Subcutaneous adipose tissue (tissue), 4 donors: ENCODE data around the gene NCK2. TPM values are rescaled to one million over a fixed set of nuclear protein-coding genes. Genes with fewer than 3 reads are reported as not detected.

Source experiments
- total RNA-seq, 4 donors: library from RNA; depleted of rRNA; stranded (reverse); fragments of >200 nt; gene quantifications; one replicate each; pipeline ENCODE4 v1.1.0, GENCODE V29; 2016
- TF ChIP-seq, protein P1 (sequence below): fragments of 450-650 bp; IDR thresholded peaks from one replicate; pipeline ENCODE4 v1.5.1; 2016; ENCODE audit warnings: low read depth, mild to moderate bottlenecking, control low read depth, antibody characterized with exemption, moderate library complexity

NCK2 gene
- total RNA-seq, 4 donors from 2014 or later = 24.3 to 35.2 (median 27.0) TPM

DNA sequence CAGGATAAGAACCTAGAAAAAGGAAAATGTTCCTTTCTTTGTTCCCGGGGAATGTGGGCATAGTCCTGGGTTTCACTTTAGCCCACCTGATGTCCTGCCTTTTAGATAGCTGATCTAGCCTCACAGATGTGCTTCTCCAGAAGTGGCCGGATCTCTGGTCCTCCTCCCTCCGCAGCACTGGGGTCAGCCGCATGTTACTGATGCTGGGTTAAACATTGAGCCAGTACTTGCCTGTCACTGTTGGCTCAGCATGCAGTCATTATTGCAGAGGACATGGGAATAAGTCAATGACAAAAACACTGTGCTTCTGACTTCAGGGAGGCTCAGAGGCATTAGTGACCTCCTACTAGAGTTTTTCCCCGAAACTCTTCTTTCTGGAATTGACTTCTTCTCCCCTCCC lies 27.6 kb downstream of the NCK2 start:
- TF ChIP-seq, protein P1, sequence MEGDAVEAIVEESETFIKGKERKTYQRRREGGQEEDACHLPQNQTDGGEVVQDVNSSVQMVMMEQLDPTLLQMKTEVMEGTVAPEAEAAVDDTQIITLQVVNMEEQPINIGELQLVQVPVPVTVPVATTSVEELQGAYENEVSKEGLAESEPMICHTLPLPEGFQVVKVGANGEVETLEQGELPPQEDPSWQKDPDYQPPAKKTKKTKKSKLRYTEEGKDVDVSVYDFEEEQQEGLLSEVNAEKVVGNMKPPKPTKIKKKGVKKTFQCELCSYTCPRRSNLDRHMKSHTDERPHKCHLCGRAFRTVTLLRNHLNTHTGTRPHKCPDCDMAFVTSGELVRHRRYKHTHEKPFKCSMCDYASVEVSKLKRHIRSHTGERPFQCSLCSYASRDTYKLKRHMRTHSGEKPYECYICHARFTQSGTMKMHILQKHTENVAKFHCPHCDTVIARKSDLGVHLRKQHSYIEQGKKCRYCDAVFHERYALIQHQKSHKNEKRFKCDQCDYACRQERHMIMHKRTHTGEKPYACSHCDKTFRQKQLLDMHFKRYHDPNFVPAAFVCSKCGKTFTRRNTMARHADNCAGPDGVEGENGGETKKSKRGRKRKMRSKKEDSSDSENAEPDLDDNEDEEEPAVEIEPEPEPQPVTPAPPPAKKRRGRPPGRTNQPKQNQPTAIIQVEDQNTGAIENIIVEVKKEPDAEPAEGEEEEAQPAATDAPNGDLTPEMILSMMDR = no peak

DNA sequence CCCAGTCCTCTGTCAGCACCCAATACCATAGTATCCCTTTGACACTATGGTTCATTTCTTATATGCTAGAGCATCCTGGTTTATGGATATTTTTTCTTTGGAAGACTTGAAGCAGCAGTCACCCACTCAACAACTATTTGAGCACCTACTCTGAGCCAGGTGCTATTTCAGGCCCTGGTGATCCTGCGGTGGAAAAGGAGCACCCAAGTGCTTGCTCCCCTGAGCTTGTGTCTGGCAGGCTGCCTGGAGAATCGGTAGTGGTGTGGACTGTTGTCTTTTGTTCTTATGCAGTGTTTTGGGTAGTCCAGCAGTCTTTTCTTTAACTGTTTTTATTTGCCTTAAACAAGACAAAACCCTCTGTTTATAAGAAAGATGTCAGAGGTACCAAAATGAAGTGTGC lies 28.9 kb downstream of the NCK2 start:
- TF ChIP-seq, protein P1 = no peak

DNA sequence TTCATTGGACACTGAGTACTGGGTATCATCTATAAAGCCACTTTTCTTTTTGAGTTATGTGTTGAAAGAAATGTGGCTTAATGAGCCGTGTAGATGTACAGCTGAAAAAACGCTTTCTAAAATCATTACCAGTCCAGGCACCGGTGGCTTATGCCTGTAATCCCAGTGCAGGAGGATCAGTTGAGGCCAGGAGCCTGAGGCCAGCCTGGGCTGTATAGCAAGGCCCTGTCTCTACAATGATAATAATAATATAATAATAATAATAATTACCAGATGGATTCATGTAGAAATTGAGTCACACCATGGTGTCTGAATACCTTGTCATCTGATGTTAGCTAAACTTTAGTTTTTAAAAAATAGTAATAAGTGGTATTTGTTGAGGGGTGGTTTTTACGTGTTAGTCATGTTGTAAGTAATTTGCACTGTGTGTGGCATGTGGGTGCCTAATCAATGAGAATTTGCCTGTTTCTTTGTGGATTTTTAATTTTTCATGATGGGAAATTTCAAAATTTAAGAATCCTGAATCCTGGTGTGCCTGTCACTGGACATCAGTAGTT lies 30.1 kb downstream of the NCK2 start:
- TF ChIP-seq, protein P1 = no peak

DNA sequence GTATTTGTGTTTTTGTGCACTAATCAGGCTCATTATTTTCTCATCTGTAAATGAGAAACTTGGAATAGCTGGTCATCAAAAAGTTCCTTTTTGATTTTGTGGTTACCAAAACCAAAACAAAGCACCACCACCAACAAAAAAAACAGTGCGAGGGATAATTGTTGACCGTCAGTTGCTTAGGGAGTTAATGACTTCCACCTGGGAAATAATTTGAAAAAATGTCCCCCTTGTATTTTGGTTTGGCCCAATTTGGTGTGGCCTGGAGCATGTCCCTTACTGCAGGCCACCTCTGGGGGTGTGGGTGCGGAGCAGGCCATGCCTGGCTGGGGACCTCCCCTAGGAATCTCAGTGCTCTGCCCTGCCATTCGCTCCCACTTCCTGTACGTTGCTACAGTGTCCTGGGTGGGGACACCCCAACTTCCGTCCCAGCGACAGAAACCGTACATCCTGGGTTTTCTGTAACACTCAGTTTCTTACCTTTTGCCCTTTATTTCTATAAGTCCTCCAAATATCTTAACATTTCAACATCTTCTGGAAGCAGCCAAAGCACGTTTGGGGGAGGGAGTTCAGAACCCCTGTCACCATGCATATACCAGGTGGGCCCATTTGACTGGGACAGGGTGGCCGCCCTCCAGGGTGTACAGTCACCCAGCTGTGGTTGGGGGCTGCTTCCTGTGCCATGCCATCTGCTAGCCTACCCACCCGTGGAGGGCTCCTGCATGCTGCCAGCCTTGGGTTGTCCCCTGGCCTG lies 31.3 kb downstream of the NCK2 start:
- TF ChIP-seq, protein P1 = no peak

DNA sequence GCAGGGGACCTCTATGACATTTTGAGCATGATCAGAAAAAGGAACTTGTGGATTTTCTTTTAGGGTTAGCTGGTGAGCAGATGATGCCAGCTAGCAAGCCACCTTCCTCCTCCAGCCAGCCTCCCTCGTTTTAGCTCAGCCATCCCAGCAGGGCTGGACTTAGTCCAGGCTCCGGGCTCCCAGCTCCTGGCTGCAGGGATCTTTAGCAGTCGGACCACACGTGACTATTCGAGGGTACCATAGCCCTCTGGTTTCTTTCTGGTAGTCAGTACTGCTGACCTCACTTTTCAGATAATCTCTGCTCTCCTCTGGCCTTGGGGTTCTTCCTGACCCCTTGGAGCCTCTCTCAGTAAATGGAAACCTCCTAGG lies 31.8 kb downstream of the NCK2 start:
- TF ChIP-seq, protein P1 = no peak

DNA sequence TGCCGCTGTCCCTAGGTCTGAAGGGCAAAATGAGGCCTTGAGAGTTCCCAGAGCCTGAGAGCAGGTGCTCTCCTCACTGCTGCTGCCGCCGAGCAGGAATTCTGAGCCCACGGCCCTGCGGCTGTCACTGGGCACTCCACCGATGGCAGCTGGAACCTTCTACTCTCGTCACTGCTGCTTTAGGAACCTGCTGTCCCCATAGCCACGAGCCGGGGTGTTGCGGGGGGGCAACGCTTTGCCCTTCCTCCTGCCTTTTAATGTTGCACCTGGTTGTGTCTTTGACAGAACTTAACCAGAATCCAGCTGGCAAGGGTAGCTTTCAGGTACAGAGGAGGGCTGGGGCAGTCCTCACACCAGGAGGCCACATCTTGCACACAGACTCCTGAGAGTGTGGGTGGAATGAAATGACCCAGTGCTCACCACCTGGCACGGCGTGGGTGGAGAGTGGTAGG lies 32.3 kb downstream of the NCK2 start:
- TF ChIP-seq, protein P1 = no peak

DNA sequence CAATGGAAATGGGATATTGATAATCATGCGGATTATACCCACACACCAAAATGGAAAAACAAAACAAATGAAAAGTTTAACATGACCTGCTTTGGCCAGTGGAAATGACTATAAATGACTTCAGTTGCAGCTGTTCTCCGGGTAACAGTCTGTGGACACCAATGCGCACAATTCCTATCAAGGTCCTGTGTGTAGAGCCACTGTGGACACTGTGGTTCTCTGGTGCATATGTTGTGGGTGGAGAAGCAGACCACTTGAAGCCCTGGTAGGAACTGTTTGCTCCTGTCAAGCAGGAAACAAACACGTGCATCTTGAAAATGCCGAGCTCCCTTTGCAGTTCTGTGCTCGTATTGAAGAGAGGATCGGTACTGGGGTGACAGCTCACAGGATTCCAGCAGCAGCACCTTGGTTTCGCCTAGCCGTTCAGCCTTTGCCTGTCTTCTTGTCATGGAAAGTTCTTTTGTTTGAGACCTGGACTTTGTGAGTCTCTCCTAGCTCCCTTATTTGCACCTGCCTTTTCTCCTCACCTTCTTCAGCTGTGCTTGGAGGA lies 32.9 kb downstream of the NCK2 start:
- TF ChIP-seq, protein P1 = no peak
